Measurements from ENCODE around the gene TMTC3. TPM values are rescaled to one million over a fixed set of nuclear protein-coding genes. Genes with fewer than 3 reads are reported as not detected.
"Not testable (repeated sequence)": the region's sequence is repeated elsewhere in the genome, so short reads cannot be mapped to it uniquely, and the experiment has no call there.

TMTC3 gene
- total and polyA plus RNA-seq, 2 experiments from 2014 or later: 7.0 to 33.7 TPM

DNA sequence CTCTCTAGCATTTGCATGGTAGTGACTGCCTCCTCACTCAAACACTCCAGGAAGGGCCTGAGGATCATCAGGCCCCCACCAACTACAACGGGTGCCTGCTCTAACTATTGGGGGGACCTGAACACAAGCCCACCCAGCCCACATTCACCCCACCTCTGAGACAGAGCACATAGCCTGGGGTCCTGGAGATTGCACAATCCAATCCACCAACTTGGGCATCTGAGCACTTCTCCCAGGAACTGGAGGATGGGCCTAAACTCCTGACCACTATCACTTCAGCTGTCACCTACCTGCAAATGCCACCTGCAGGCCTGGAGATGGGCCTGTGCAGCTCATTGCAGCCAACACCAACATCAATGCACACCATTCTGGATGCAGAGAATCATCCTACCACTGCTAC is 66.6 kb downstream of the TMTC3 start:
- no peaks in the 10 kb centered on the region for H3K9me2 ChIP-seq (replicated peaks; ENCODE audit: insufficient read depth)
- no peak for TF ChIP-seq EZH2phosphoT487 (IDR thresholded peaks at IDR 0.05; ENCODE audit: low read depth, severe bottlenecking, unreplicated experiment)
- TF ChIP-seq EZH2 (IDR thresholded peaks at IDR 0.05; ENCODE audit: borderline replicate concordance): no peak
- TF ChIP-seq, protein P1, sequence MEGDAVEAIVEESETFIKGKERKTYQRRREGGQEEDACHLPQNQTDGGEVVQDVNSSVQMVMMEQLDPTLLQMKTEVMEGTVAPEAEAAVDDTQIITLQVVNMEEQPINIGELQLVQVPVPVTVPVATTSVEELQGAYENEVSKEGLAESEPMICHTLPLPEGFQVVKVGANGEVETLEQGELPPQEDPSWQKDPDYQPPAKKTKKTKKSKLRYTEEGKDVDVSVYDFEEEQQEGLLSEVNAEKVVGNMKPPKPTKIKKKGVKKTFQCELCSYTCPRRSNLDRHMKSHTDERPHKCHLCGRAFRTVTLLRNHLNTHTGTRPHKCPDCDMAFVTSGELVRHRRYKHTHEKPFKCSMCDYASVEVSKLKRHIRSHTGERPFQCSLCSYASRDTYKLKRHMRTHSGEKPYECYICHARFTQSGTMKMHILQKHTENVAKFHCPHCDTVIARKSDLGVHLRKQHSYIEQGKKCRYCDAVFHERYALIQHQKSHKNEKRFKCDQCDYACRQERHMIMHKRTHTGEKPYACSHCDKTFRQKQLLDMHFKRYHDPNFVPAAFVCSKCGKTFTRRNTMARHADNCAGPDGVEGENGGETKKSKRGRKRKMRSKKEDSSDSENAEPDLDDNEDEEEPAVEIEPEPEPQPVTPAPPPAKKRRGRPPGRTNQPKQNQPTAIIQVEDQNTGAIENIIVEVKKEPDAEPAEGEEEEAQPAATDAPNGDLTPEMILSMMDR (IDR thresholded peaks at IDR 0.05; ENCODE audit: poor library complexity): no peak
- DNase-seq (ENCODE audit: low spot score): no peak
- no peak overlapping the region for H3K27ac ChIP-seq
- H3K27me3 ChIP-seq: no peaks in the 10 kb centered on the region
- no peak overlapping the region for H2AFZ ChIP-seq
- H3K4me2 ChIP-seq: no peak overlapping the region
- no peaks in the 10 kb centered on the region for H3K9me3 ChIP-seq (ENCODE audit: low read depth)
- H3K36me3 ChIP-seq (replicated peaks; ENCODE audit: insufficient read depth, low read depth): no peaks in the 10 kb centered on the region
- H3K4me1 ChIP-seq (ENCODE audit: insufficient read depth): peaks cover 6% of the 10 kb centered on the region
- no peaks in the 10 kb centered on the region for H3K79me2 ChIP-seq
- WGBS (ENCODE audit: low lambda C conversion rate, missing lambda C conversion rate): 86% methylated on average over 1 of the region's 1 CpG
- H3K4me3 ChIP-seq: no peak overlapping the region
- no peaks in the 10 kb centered on the region for H4K20me1 ChIP-seq (ENCODE audit: insufficient read depth, poor library complexity, severe bottlenecking)

DNA sequence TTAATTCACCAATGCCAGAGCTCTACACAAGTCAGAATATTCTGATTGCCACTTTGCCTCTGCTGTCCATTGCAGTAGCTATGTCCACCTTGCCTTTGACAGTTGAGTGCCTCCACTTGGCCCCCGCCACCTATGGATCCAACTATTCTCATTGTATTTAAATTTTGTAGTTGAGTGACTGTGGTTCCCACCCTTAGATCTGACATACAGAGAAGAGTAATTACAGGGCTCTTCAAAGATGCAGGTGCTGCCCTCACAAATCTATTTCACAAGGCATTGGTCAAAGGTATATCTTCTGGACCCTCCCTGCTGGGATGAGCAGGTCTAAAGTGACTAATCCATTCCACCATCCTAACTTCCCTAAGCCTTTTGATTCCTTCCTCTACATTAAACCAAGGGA is 68.2 kb downstream of the TMTC3 start:
- 87% methylated on average over 1 of the region's 1 CpG for WGBS (ENCODE audit: low lambda C conversion rate, missing lambda C conversion rate)
- not testable (repeated sequence) for H3K79me2 ChIP-seq; H3K9me2 ChIP-seq (replicated peaks; ENCODE audit: insufficient read depth); H3K27ac ChIP-seq; H3K4me1 ChIP-seq (ENCODE audit: insufficient read depth); DNase-seq (ENCODE audit: low spot score); H3K9me3 ChIP-seq (ENCODE audit: low read depth); H3K4me2 ChIP-seq; H3K4me3 ChIP-seq; H2AFZ ChIP-seq; H4K20me1 ChIP-seq (ENCODE audit: insufficient read depth, poor library complexity, severe bottlenecking); H3K36me3 ChIP-seq (replicated peaks; ENCODE audit: insufficient read depth, low read depth); H3K27me3 ChIP-seq

DNA sequence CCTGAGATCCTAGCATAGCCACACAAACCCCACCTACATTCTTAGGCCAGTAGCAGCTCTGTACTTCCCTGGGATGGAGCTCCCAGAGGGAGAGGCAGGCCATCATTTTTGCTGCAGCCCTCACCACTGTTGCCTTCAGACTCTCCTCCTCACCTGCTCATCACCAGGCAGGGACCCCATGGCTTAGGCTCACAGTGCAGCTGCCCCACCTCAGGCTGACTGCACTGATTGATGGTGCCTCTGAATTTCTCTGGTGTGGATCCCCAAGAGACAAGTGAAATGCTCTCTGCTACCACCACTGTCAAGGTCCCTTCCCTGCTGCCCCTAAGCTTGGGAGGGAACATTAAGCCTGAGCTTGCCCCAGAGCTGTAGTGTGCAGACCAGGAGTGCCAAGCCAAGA is 76.2 kb downstream of the TMTC3 start:
- no peak overlapping the region for H2AFZ ChIP-seq
- H3K4me2 ChIP-seq: no peak overlapping the region
- H3K4me3 ChIP-seq: no peak overlapping the region
- no peaks in the 10 kb centered on the region for H4K20me1 ChIP-seq (ENCODE audit: insufficient read depth, poor library complexity, severe bottlenecking)
- no peak for DNase-seq (ENCODE audit: low spot score)
- H3K9me3 ChIP-seq (ENCODE audit: low read depth): no peaks in the 10 kb centered on the region
- TF ChIP-seq, protein P1 (IDR thresholded peaks at IDR 0.05; ENCODE audit: poor library complexity): no peak
- TF ChIP-seq EZH2 (IDR thresholded peaks at IDR 0.05; ENCODE audit: borderline replicate concordance): no peak
- no peak for TF ChIP-seq EZH2phosphoT487 (IDR thresholded peaks at IDR 0.05; ENCODE audit: low read depth, severe bottlenecking, unreplicated experiment)
- H3K9me2 ChIP-seq (replicated peaks; ENCODE audit: insufficient read depth): no peaks in the 10 kb centered on the region
- H3K27ac ChIP-seq: no peak overlapping the region
- H3K27me3 ChIP-seq: no peaks in the 10 kb centered on the region
- no peaks in the 10 kb centered on the region for H3K36me3 ChIP-seq (replicated peaks; ENCODE audit: insufficient read depth, low read depth)
- H3K79me2 ChIP-seq: no peaks in the 10 kb centered on the region
- H3K4me1 ChIP-seq (ENCODE audit: insufficient read depth): no peaks in the 10 kb centered on the region

DNA sequence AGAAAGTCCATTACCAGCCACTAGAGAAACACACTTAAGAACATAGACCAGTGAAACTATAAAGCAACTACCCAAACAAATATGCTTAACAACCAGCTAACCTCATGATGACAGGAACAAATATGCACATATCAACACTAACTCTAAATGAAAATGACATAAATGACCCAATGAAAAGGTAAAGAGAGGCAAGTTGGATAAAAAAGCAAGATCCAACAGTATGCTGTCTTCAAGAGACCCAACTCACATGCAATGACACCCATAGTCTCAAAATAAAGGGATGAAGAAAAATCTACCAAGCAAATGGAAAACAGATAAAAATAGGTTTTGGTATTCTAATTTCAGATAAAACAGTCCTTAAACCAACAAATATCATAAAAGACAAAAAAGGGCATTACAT is 77.8 kb downstream of the TMTC3 start:
- no peaks in the 10 kb centered on the region for H3K36me3 ChIP-seq (replicated peaks; ENCODE audit: insufficient read depth, low read depth)
- no peak overlapping the region for H3K27ac ChIP-seq
- no peaks in the 10 kb centered on the region for H3K4me1 ChIP-seq (ENCODE audit: insufficient read depth)
- no peak overlapping the region for H3K4me2 ChIP-seq
- H3K27me3 ChIP-seq: no peaks in the 10 kb centered on the region
- TF ChIP-seq EZH2phosphoT487 (IDR thresholded peaks at IDR 0.05; ENCODE audit: low read depth, severe bottlenecking, unreplicated experiment) (no peak), EZH2 (IDR thresholded peaks at IDR 0.05; ENCODE audit: borderline replicate concordance) (no peak)
- TF ChIP-seq, protein P1 (IDR thresholded peaks at IDR 0.05; ENCODE audit: poor library complexity): no peak
- no peak overlapping the region for H2AFZ ChIP-seq
- H3K9me3 ChIP-seq (ENCODE audit: low read depth): no peaks in the 10 kb centered on the region
- H3K9me2 ChIP-seq (replicated peaks; ENCODE audit: insufficient read depth): no peaks in the 10 kb centered on the region
- DNase-seq (ENCODE audit: low spot score): no peak
- no peaks in the 10 kb centered on the region for H3K79me2 ChIP-seq
- no peaks in the 10 kb centered on the region for H4K20me1 ChIP-seq (ENCODE audit: insufficient read depth, poor library complexity, severe bottlenecking)
- H3K4me3 ChIP-seq: no peak overlapping the region
